ENCODE data around the gene TRIM46. TPM values are rescaled to one million over a fixed set of nuclear protein-coding genes. Genes with fewer than 3 reads are reported as not detected.

Gene TRIM46
- total and polyA plus RNA-seq, 9 of the 15 experiments (the other 6 are each of a cell fraction or from before 2014, with no cell fraction given) = 0.05 to 0.60 (median 0.16) TPM; not detected in 3

GRCh38 chr1:155139895-155140629, 33.6 kb upstream of the TRIM46 start, which contains the start of gene DPM3 (continued):
- TF ChIP-seq, protein P1, sequence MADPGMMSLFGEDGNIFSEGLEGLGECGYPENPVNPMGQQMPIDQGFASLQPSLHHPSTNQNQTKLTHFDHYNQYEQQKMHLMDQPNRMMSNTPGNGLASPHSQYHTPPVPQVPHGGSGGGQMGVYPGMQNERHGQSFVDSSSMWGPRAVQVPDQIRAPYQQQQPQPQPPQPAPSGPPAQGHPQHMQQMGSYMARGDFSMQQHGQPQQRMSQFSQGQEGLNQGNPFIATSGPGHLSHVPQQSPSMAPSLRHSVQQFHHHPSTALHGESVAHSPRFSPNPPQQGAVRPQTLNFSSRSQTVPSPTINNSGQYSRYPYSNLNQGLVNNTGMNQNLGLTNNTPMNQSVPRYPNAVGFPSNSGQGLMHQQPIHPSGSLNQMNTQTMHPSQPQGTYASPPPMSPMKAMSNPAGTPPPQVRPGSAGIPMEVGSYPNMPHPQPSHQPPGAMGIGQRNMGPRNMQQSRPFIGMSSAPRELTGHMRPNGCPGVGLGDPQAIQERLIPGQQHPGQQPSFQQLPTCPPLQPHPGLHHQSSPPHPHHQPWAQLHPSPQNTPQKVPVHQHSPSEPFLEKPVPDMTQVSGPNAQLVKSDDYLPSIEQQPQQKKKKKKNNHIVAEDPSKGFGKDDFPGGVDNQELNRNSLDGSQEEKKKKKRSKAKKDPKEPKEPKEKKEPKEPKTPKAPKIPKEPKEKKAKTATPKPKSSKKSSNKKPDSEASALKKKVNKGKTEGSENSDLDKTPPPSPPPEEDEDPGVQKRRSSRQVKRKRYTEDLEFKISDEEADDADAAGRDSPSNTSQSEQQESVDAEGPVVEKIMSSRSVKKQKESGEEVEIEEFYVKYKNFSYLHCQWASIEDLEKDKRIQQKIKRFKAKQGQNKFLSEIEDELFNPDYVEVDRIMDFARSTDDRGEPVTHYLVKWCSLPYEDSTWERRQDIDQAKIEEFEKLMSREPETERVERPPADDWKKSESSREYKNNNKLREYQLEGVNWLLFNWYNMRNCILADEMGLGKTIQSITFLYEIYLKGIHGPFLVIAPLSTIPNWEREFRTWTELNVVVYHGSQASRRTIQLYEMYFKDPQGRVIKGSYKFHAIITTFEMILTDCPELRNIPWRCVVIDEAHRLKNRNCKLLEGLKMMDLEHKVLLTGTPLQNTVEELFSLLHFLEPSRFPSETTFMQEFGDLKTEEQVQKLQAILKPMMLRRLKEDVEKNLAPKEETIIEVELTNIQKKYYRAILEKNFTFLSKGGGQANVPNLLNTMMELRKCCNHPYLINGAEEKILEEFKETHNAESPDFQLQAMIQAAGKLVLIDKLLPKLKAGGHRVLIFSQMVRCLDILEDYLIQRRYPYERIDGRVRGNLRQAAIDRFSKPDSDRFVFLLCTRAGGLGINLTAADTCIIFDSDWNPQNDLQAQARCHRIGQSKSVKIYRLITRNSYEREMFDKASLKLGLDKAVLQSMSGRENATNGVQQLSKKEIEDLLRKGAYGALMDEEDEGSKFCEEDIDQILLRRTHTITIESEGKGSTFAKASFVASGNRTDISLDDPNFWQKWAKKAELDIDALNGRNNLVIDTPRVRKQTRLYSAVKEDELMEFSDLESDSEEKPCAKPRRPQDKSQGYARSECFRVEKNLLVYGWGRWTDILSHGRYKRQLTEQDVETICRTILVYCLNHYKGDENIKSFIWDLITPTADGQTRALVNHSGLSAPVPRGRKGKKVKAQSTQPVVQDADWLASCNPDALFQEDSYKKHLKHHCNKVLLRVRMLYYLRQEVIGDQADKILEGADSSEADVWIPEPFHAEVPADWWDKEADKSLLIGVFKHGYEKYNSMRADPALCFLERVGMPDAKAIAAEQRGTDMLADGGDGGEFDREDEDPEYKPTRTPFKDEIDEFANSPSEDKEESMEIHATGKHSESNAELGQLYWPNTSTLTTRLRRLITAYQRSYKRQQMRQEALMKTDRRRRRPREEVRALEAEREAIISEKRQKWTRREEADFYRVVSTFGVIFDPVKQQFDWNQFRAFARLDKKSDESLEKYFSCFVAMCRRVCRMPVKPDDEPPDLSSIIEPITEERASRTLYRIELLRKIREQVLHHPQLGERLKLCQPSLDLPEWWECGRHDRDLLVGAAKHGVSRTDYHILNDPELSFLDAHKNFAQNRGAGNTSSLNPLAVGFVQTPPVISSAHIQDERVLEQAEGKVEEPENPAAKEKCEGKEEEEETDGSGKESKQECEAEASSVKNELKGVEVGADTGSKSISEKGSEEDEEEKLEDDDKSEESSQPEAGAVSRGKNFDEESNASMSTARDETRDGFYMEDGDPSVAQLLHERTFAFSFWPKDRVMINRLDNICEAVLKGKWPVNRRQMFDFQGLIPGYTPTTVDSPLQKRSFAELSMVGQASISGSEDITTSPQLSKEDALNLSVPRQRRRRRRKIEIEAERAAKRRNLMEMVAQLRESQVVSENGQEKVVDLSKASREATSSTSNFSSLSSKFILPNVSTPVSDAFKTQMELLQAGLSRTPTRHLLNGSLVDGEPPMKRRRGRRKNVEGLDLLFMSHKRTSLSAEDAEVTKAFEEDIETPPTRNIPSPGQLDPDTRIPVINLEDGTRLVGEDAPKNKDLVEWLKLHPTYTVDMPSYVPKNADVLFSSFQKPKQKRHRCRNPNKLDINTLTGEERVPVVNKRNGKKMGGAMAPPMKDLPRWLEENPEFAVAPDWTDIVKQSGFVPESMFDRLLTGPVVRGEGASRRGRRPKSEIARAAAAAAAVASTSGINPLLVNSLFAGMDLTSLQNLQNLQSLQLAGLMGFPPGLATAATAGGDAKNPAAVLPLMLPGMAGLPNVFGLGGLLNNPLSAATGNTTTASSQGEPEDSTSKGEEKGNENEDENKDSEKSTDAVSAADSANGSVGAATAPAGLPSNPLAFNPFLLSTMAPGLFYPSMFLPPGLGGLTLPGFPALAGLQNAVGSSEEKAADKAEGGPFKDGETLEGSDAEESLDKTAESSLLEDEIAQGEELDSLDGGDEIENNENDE (IDR thresholded peaks at IDR 0.05; ENCODE audit: low read depth, low read length) = no peak
- TF ChIP-seq ILF3 (IDR thresholded peaks at IDR 0.05; ENCODE audit: borderline replicate concordance) (peak; percentile 58; the same call in 1 of the 2 replicates), NFYB (IDR thresholded peaks at IDR 0.05; ENCODE audit: extremely low read depth, insufficient read length) (no peak), KHSRP (IDR thresholded peaks at IDR 0.05) (no peak), CBFA2T3 (IDR thresholded peaks at IDR 0.05) (no peak), KLF1 (tag; IDR thresholded peaks at IDR 0.05) (no peak), DDX20 (tag; IDR thresholded peaks at IDR 0.05; ENCODE audit: low read depth) (no peak), PRDM10 (IDR thresholded peaks at IDR 0.05; ENCODE audit: partially characterized antibody) (peak; percentile 86), ZNF184 (CRISPR knock-in tag; IDR thresholded peaks at IDR 0.05) (no peak), KDM2B (CRISPR knock-in tag; IDR thresholded peaks at IDR 0.05) (0 out of 2 replicates have a peak, but pooled peaks have one; percentile 2), ZNF174 (CRISPR knock-in tag; IDR thresholded peaks at IDR 0.05) (no peak), ELF2 (CRISPR knock-in tag; IDR thresholded peaks at IDR 0.05) (no peak; the same call in 1 of the 2 replicates), ILK (tag; IDR thresholded peaks at IDR 0.05; ENCODE audit: borderline replicate concordance, low read depth) (no peak)
